HG02884 (cell line): ENCODE measurements around the gene FADS6.

ENCODE experiments used
- ATAC-seq: cut with Tn5 transposase; IDR thresholded peaks from one replicate; pipeline ENCODE4 v1.9.1; 2021; ENCODE audit warnings: mild to moderate bottlenecking, moderate library complexity; ENCODE audit not compliant: unreplicated experiment

FADS6 gene

GRCh38 chr17:74892974-74893911, at the start of gene FADS6:
TSS of gene FADS6 (minus strand) at chr17:74893633. CDS start at chr17:74893595, 38 bp downstream.
- no peak for ATAC-seq

GRCh38 chr17:74941128-74941725, 47.8 kb upstream of the FADS6 start:
- no peak for ATAC-seq

- no peak for ATAC-seq
Measured at GRCh38 chr17:74939534-74939933, 46.1 kb upstream of the FADS6 start.

GRCh38 chr17:74938194-74938950, 44.9 kb upstream of the FADS6 start:
- no peak for ATAC-seq

GRCh38 chr17:74937064-74938051, 43.9 kb upstream of the FADS6 start:
- ATAC-seq, result no peak

- no peak for ATAC-seq
Measured at GRCh38 chr17:74936470-74936799, 43.0 kb upstream of the FADS6 start.

GRCh38 chr17:74935585-74936469, 42.4 kb upstream of the FADS6 start, which contains the start of gene OTOP3:
TSS of gene OTOP3 (plus strand) at chr17:74935898. CDS start at chr17:74935922, 24 bp downstream.
- ATAC-seq, result no peak

GRCh38 chr17:74935048-74935447, 41.6 kb upstream of the FADS6 start:
- ATAC-seq, result no peak

- no peak for ATAC-seq
Measured at GRCh38 chr17:74930535-74931036, 37.2 kb upstream of the FADS6 start.

- ATAC-seq, result no peak
Measured at GRCh38 chr17:74928786-74929185, 35.4 kb upstream of the FADS6 start.

- no peak for ATAC-seq
Measured at GRCh38 chr17:74925242-74925641, 31.8 kb upstream of the FADS6 start.

GRCh38 chr17:74924250-74924948, 31.0 kb upstream of the FADS6 start, which contains the start of gene OTOP2:
TSS of gene OTOP2 (plus strand) at chr17:74924273. CDS start at chr17:74924633, 360 bp downstream.
- ATAC-seq, result no peak

GRCh38 chr17:74923538-74924249, 30.3 kb upstream of the FADS6 start:
- no peak for ATAC-seq

- ATAC-seq, result no peak
Measured at GRCh38 chr17:74922694-74923537, 29.5 kb upstream of the FADS6 start, which contains the start of gene USH1G. TSS of gene USH1G (minus strand) at chr17:74923255. CDS start at chr17:74923073, 182 bp downstream.

- no peak for ATAC-seq
Measured at GRCh38 chr17:74922172-74922571, 28.7 kb upstream of the FADS6 start.

GRCh38 chr17:74921769-74922168, 28.3 kb upstream of the FADS6 start:
- no peak for ATAC-seq
